H9 (cell line): Measurements from ENCODE around the gene ARHGAP12. TPM values are rescaled to one million over a fixed set of nuclear protein-coding genes. Genes with fewer than 3 reads are reported as not detected.

Experiments
- DNase-seq: peaks from one replicate; pipeline ENCODE4 v3.0.0-alpha.2; 2017
- H2AFZ ChIP-seq: one replicate; pipeline ENCODE4 v1.6.1; 2013; ENCODE audit warnings: mild to moderate bottlenecking, low read length, control low read depth, moderate library complexity
- H2AK5ac ChIP-seq: 2 replicates; pipeline ENCODE4 v1.6.1; 2013; ENCODE audit warnings: low read length, control low read depth, mixed read lengths; ENCODE audit not compliant: insufficient read length
- H2BK120ac ChIP-seq: one replicate; pipeline ENCODE4 v1.6.1; 2013; ENCODE audit warnings: low read depth, mild to moderate bottlenecking, low read length, control low read depth, inconsistent platforms; ENCODE audit not compliant: poor library complexity, severe bottlenecking
- H2BK12ac ChIP-seq: 2 replicates; pipeline ENCODE4 v1.6.1; 2013; ENCODE audit warnings: low read length, control low read depth, mixed read lengths, low read depth; ENCODE audit not compliant: insufficient read length
- H2BK15ac ChIP-seq: 2 replicates; pipeline ENCODE4 v1.6.1; 2013; ENCODE audit warnings: low read depth, low read length, control low read depth
- H2BK20ac ChIP-seq: one replicate; pipeline ENCODE4 v1.6.1; 2013; ENCODE audit warnings: low read depth, mild to moderate bottlenecking, low read length, control low read depth, inconsistent platforms; ENCODE audit not compliant: poor library complexity, severe bottlenecking
- H2BK5ac ChIP-seq: 2 replicates; pipeline ENCODE4 v1.6.1; 2013; ENCODE audit warnings: low read length, control low read depth, mixed read lengths; ENCODE audit not compliant: insufficient read length
- H3K14ac ChIP-seq: 2 replicates; pipeline ENCODE4 v1.6.1; 2013; ENCODE audit warnings: low read length, control low read depth; ENCODE audit not compliant: insufficient read depth
- H3K18ac ChIP-seq: 2 replicates; pipeline ENCODE4 v1.6.1; 2013; ENCODE audit warnings: low read depth, mild to moderate bottlenecking, mixed read lengths, low read length, control low read depth; ENCODE audit not compliant: insufficient read length
- H3K23ac ChIP-seq: 2 replicates; pipeline ENCODE4 v1.6.1; 2013; ENCODE audit warnings: low read length, control low read depth, mixed read lengths, low read depth; ENCODE audit not compliant: insufficient read length
- H3K23me2 ChIP-seq: 2 replicates; pipeline ENCODE4 v1.6.1; 2013; ENCODE audit warnings: low read depth, mild to moderate bottlenecking, mixed read lengths, low read length, control low read depth; ENCODE audit not compliant: insufficient read length, poor library complexity, severe bottlenecking
- H3K27ac ChIP-seq: 2 replicates; pipeline ENCODE4 v1.5.1; 2013; ENCODE audit warnings: low read length, control low read depth, mixed read lengths, low read depth; ENCODE audit not compliant: insufficient read length
- H3K27me3 ChIP-seq: 2 replicates; pipeline ENCODE4 v1.6.1; 2013; ENCODE audit warnings: low read length, control low read depth, inconsistent platforms; ENCODE audit not compliant: insufficient read depth
- H3K4ac ChIP-seq: 2 replicates; pipeline ENCODE4 v1.6.1; 2013; ENCODE audit warnings: low read depth, mild to moderate bottlenecking, control low read depth, inconsistent platforms, low read length, moderate library complexity
- H3K4me1 ChIP-seq: 2 replicates; pipeline ENCODE4 v1.6.1; 2013; ENCODE audit warnings: low read length, control low read depth, inconsistent platforms; ENCODE audit not compliant: insufficient read depth
- H3K4me2 ChIP-seq: 2 replicates; pipeline ENCODE4 v1.6.1; 2013; ENCODE audit warnings: low read length, control low read depth, mixed read lengths; ENCODE audit not compliant: insufficient read length, insufficient read depth
- H3K56ac ChIP-seq: 2 replicates; pipeline ENCODE4 v1.6.1; 2013; ENCODE audit warnings: low read depth, mild to moderate bottlenecking, mixed read lengths, low read length, control low read depth; ENCODE audit not compliant: insufficient read length
- H3K79me1 ChIP-seq: 2 replicates; pipeline ENCODE4 v1.6.1; 2013; ENCODE audit warnings: low read depth, mild to moderate bottlenecking, moderate library complexity, low read length, control low read depth, inconsistent platforms; ENCODE audit not compliant: insufficient read depth, poor library complexity, severe bottlenecking
- H3K79me2 ChIP-seq: 2 replicates; pipeline ENCODE4 v1.6.1; 2013; ENCODE audit warnings: low read length, control low read depth, inconsistent platforms; ENCODE audit not compliant: insufficient read depth
- H3K9ac ChIP-seq: 2 replicates; pipeline ENCODE4 v1.6.1; 2013; ENCODE audit warnings: low read length, control low read depth, mixed read lengths; ENCODE audit not compliant: insufficient read length; ENCODE audit errors: extremely low read depth
- H3K9me3 ChIP-seq: one replicate; pipeline ENCODE4 v1.6.1; 2013; ENCODE audit warnings: low read depth, low read length, inconsistent platforms; ENCODE audit not compliant: control insufficient read depth
- H3T11ph ChIP-seq: one replicate; pipeline ENCODE4 v1.6.1; 2013; ENCODE audit warnings: mild to moderate bottlenecking, low read length, control low read depth, inconsistent platforms
- H4K20me1 ChIP-seq: one replicate; pipeline ENCODE4 v1.6.1; 2013; ENCODE audit not compliant: control insufficient read depth, insufficient read length, insufficient read depth
- H4K5ac ChIP-seq: 2 replicates; pipeline ENCODE4 v1.6.1; 2013; ENCODE audit warnings: low read depth, mild to moderate bottlenecking, mixed read lengths, low read length, control low read depth; ENCODE audit not compliant: insufficient read length
- H4K8ac ChIP-seq: replicated peaks from 2 replicates; pipeline ENCODE4 v1.6.1; 2013; ENCODE audit warnings: low read length, control low read depth, mixed read lengths, low read depth; ENCODE audit not compliant: insufficient read length
- H4K91ac ChIP-seq: 2 replicates; pipeline ENCODE4 v1.6.1; 2013; ENCODE audit warnings: low read depth, mild to moderate bottlenecking, moderate library complexity, mixed read lengths, low read length, control low read depth; ENCODE audit not compliant: insufficient read length
- H3K27ac Mint-ChIP-seq, 3 experiments: 2 replicates in 2 of 3; 3 replicates in 1 of 3; pipeline ENCODE4 v1.8.0; 2020 to 2021; ENCODE audit warnings: mixed read lengths in 3 of 3, mild to moderate bottlenecking in 1 of 3, moderate library complexity in 1 of 3
- H3K27me3 Mint-ChIP-seq: 2 replicates; pipeline ENCODE4 v1.8.0; 2021; ENCODE audit warnings: low read depth, mild to moderate bottlenecking, moderate library complexity, mixed read lengths
- H3K36me3 Mint-ChIP-seq, 3 experiments: 2 replicates in 2 of 3; 3 replicates in 1 of 3; pipeline ENCODE4 v1.8.0; 2020 to 2021; ENCODE audit warnings: low read depth in 3 of 3, mixed read lengths in 3 of 3; ENCODE audit not compliant: insufficient read depth in 1 of 3
- H3K4me1 Mint-ChIP-seq, 2 experiments: 2 replicates each; pipeline ENCODE4 v1.8.0; 2020; ENCODE audit warnings: mixed read lengths in 2 of 2
- H3K4me3 Mint-ChIP-seq, 2 experiments: 2 replicates in 1 of 2; 3 replicates in 1 of 2; pipeline ENCODE4 v1.8.0; 2020 to 2021; ENCODE audit warnings: mild to moderate bottlenecking in 2 of 2, mixed read lengths in 2 of 2, moderate library complexity in 1 of 2
- H3K9me3 Mint-ChIP-seq, 2 experiments: 2 replicates in 1 of 2; 3 replicates in 1 of 2; pipeline ENCODE4 v1.8.0; 2020; ENCODE audit warnings: mild to moderate bottlenecking in 2 of 2, mixed read lengths in 2 of 2, moderate library complexity in 1 of 2
- WGBS: extraction: QIAGEN DNeasy Blood & Tissue Kit; methylation state at CpG from one replicate; pipeline ENCODE4 v1.1.7; 2013; ENCODE audit warnings: missing lambda C conversion rate, low lambda C conversion rate, mixed read lengths; ENCODE audit not compliant: insufficient read length; ENCODE audit errors: extremely low coverage; 5-methylcytosine and 5-hydroxymethylcytosine counted together
- total RNA-seq: library from RNA; stranded (reverse); gene quantifications from 2 replicates; pipeline ENCODE4 v1.2.1, GENCODE V29; 2021
- TF ChIP-seq, protein P1 (sequence below): fragments of 200-600 bp; sonication (generic); conservative IDR thresholded peaks from 3 replicates; pipeline ENCODE4 v1.8.0; 2021; ENCODE audit warnings: antibody characterized with exemption, mild to moderate bottlenecking

The ARHGAP12 gene
- total RNA-seq, 1 experiment from 2014 or later = 34.3 TPM

- Histone ChIP-seq H4K91ac (no peak overlapping the region), H3K4me1 (0 out of 2 replicates have a peak, but pooled peaks cover 3% of the 10 kb centered on the region), H3K23me2 (peaks cover 10% of the 10 kb centered on the region), H2AFZ (no peak overlapping the region), H2BK5ac (no peak overlapping the region), H2BK120ac (no peak overlapping the region), H3K56ac (no peak overlapping the region), H4K20me1 (no peaks in the 10 kb centered on the region), H4K8ac (no peak overlapping the region), H3K9ac (no peak overlapping the region), H2BK12ac (no peak overlapping the region), H3K27me3 (no peaks in the 10 kb centered on the region), H3K4me2 (no peak overlapping the region), H3T11ph (no peak overlapping the region), H2BK20ac (no peak overlapping the region), H2BK15ac (no peak overlapping the region), H3K79me1 (peaks cover 10% of the 10 kb centered on the region), H3K4ac (no peak overlapping the region), H3K9me3 (no peaks in the 10 kb centered on the region), H3K14ac (no peak overlapping the region), H3K27ac (no peak overlapping the region), H4K5ac (no peak overlapping the region), H3K23ac (no peak overlapping the region), H3K18ac (no peak overlapping the region), H2AK5ac (no peak overlapping the region), H3K79me2 (peaks cover 57% of the 10 kb centered on the region; the same call in 1 of the 2 replicates)
- Mint-ChIP-seq H3K9me3 (peaks cover 4 to 8% of the 10 kb centered on the region in 2 experiments; a peak in 4 of 5 replicates), H3K36me3 (peaks cover 7 to 16% (median 15%) of the 10 kb centered on the region in 3 experiments; a peak in 6 of 7 replicates), H3K27ac (no peak overlapping the region), H3K27me3 (no peaks in the 10 kb centered on the region), H3K4me1 (peaks cover 19 to 21% of the 10 kb centered on the region in 2 experiments), H3K4me3 (no peak overlapping the region)
- TF ChIP-seq, protein P1, sequence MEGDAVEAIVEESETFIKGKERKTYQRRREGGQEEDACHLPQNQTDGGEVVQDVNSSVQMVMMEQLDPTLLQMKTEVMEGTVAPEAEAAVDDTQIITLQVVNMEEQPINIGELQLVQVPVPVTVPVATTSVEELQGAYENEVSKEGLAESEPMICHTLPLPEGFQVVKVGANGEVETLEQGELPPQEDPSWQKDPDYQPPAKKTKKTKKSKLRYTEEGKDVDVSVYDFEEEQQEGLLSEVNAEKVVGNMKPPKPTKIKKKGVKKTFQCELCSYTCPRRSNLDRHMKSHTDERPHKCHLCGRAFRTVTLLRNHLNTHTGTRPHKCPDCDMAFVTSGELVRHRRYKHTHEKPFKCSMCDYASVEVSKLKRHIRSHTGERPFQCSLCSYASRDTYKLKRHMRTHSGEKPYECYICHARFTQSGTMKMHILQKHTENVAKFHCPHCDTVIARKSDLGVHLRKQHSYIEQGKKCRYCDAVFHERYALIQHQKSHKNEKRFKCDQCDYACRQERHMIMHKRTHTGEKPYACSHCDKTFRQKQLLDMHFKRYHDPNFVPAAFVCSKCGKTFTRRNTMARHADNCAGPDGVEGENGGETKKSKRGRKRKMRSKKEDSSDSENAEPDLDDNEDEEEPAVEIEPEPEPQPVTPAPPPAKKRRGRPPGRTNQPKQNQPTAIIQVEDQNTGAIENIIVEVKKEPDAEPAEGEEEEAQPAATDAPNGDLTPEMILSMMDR = no peak
- no peak for DNase-seq
- WGBS = no CpG with 5 or more reads among the region's 3 CpGs
Observed at GRCh38 chr10:31923389-31923788, 5.2 kb downstream of the ARHGAP12 start.
